Activated CD4-positive, alpha-beta T cell treated with anti-CD3 and anti-CD28 coated beads for 1 hour (primary cell): Measurements from ENCODE around the gene EPHA6.

Experiments used
- DNase-seq: peaks from one replicate; pipeline ENCODE4 v3.0.0-alpha.2; 2020

The EPHA6 gene

GRCh38 chr3:97037294-97037943 lies 223.0 kb downstream of the EPHA6 start:
- no peak for DNase-seq

GRCh38 chr3:97043411-97043810 lies 229.0 kb downstream of the EPHA6 start:
- no peak for DNase-seq

GRCh38 chr3:97057365-97057764 lies 243.0 kb downstream of the EPHA6 start:
- no peak for DNase-seq

- no peak for DNase-seq
These were observed 244.8 kb downstream of the EPHA6 start for GRCh38 chr3:97059168-97059567.

- DNase-seq: no peak
These were observed 252.1 kb downstream of the EPHA6 start for GRCh38 chr3:97066531-97066930.

GRCh38 chr3:97070302-97070701 lies 255.9 kb downstream of the EPHA6 start:
- DNase-seq: no peak

GRCh38 chr3:97074546-97074945 lies 260.2 kb downstream of the EPHA6 start:
- DNase-seq: no peak

GRCh38 chr3:97076673-97077072 lies 262.3 kb downstream of the EPHA6 start:
- DNase-seq: no peak

- no peak for DNase-seq
These were observed 275.2 kb downstream of the EPHA6 start for GRCh38 chr3:97089621-97090020.

- DNase-seq: no peak
These were observed 288.2 kb downstream of the EPHA6 start for GRCh38 chr3:97102641-97103040.

GRCh38 chr3:97105989-97106651 lies 291.7 kb downstream of the EPHA6 start:
- DNase-seq: no peak

GRCh38 chr3:97106652-97106989 lies 292.2 kb downstream of the EPHA6 start:
- DNase-seq: no peak

GRCh38 chr3:97108136-97108535 lies 293.7 kb downstream of the EPHA6 start:
- DNase-seq: no peak

- DNase-seq: no peak
These were observed 296.9 kb downstream of the EPHA6 start for GRCh38 chr3:97111244-97111643.

- no peak for DNase-seq
These were observed 307.0 kb downstream of the EPHA6 start for GRCh38 chr3:97121386-97121785.

GRCh38 chr3:97125902-97126499 lies 311.6 kb downstream of the EPHA6 start:
- DNase-seq: no peak

GRCh38 chr3:97131476-97131875 lies 317.1 kb downstream of the EPHA6 start:
- no peak for DNase-seq

- DNase-seq: no peak
These were observed 324.6 kb downstream of the EPHA6 start for GRCh38 chr3:97138914-97139541.

- DNase-seq: no peak
These were observed 334.5 kb downstream of the EPHA6 start for GRCh38 chr3:97148931-97149330.

GRCh38 chr3:97161169-97161568 lies 346.8 kb downstream of the EPHA6 start:
- no peak for DNase-seq

GRCh38 chr3:97177242-97177641 lies 362.8 kb downstream of the EPHA6 start:
- no peak for DNase-seq

- no peak for DNase-seq
These were observed 367.3 kb downstream of the EPHA6 start for GRCh38 chr3:97181704-97182103.

- no peak for DNase-seq
These were observed 373.4 kb downstream of the EPHA6 start for GRCh38 chr3:97187771-97188170.

GRCh38 chr3:97189835-97190234 lies 375.4 kb downstream of the EPHA6 start:
- no peak for DNase-seq
